ENCODE results near the gene NDUFV1. TPM values are rescaled to one million over a fixed set of nuclear protein-coding genes. Genes with fewer than 3 reads are reported as not detected.
"Not testable (repeated sequence)": the region's sequence is repeated elsewhere in the genome, so short reads cannot be mapped to it uniquely, and the experiment has no call there.

NDUFV1 gene
- total RNA-seq (100 to 1,000 TPM; 144 to 219 TPM), polyA plus RNA-seq (ENCODE audit: insufficient read length in 2 of 2) (100 to 1,000 TPM; 243 to 292 TPM)
- long read RNA-seq, donor 1, transcript NDUFV1-201 (10 exons, 1,596 nt), result major isoform, 67 of 207 reads
- long read RNA-seq, donor 1, transcript NDUFV1-228 (2 exons, 573 nt), result minor isoform, 8 of 207 reads
- long read RNA-seq, donor 1, partial matches to known transcripts, result 119 of 207 reads
- long read RNA-seq, donor 1, other reads (novel, unspliced or antisense), result 7 of 207 reads
- long read RNA-seq, donor 2, transcript NDUFV1-201 (10 exons, 1,596 nt), result major isoform, 16 of 42 reads
- long read RNA-seq, donor 2, transcript NDUFV1-228 (2 exons, 573 nt), result minor isoform, 5 of 42 reads
- long read RNA-seq, donor 2, partial matches to known transcripts, result 20 of 42 reads
- long read RNA-seq, donor 2, other reads (novel, unspliced or antisense), result 0 of 42 reads
- long read RNA-seq, donor 3, transcript NDUFV1-201 (10 exons, 1,596 nt), result major isoform, 27 of 70 reads
- long read RNA-seq, donor 3, transcript NDUFV1-228 (2 exons, 573 nt), result minor isoform, 8 of 70 reads
- long read RNA-seq, donor 3, partial matches to known transcripts, result 30 of 70 reads
- long read RNA-seq, donor 3, other reads (novel, unspliced or antisense), result 0 of 70 reads
- long read RNA-seq, donor 4, transcript NDUFV1-220 (3 exons, 736 nt), result minor isoform, 5 of 146 reads
- long read RNA-seq, donor 4, transcript NDUFV1-228 (2 exons, 573 nt), result minor isoform, 7 of 146 reads
- long read RNA-seq, donor 4, transcript NDUFV1-201 (10 exons, 1,596 nt), result major isoform, 29 of 146 reads
- long read RNA-seq, donor 4, partial matches to known transcripts, result 90 of 146 reads
- long read RNA-seq, donor 4, other reads (novel, unspliced or antisense), result 9 of 146 reads

DNA sequence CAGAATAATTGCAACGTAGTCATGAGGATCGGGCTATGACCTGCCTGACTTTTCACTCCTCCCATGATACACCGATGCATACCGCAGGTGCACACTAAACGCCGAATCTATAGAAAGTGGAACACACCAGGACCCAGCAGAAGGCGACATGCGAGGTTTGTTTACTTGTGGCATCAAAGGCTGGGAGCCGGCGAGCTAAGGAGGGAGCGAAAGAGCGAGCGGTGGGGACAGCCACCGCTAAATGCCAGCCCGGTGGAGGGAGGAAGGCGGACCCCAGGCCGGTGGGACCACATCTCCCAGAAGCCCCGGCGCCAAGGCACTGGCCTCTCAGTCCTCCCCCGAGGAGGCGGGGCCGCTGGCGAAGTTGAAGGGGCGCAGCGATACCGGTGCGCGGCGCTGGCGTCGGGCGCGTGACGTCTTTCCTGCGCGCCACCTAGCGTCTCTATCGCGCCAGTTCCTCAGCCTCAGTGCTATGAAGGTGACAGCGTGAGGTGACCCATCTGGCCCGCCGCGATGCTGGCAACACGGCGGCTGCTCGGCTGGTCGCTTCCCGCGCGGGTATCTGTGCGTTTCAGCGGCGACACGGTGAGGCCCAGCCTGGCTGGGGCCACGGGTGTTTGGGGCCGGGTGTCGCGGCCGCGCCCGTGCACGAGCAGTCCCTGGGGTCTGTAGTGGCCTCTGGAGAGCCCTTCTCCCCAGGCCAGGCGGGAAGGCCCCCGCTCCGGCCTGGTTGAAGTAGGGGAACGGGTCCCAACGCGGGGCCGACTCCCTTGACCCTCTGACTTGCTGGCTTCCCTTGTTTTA lies at the start of gene NDUFV1:
NDUFV1 (plus strand) TSS at position 445 of the 804 bp plus-strand sequence; CDS start at position 514, 69 bp downstream.
- peak within 1 kb of the TSS; percentile 87 for H3K4me3 ChIP-seq (ENCODE audit: low read depth, low read length)
- H3K4me1 ChIP-seq (ENCODE audit: control insufficient read depth, insufficient read depth, low read length), result peaks cover 32% of the 10 kb centered on the region
- no peaks in the 10 kb centered on the region for H3K27me3 ChIP-seq (ENCODE audit: control insufficient read depth, insufficient read depth, low read length)
- under 1% methylated on average over 69 of the region's 69 CpGs for WGBS (ENCODE audit: insufficient coverage)
- no peaks in the 10 kb centered on the region for H3K9me3 ChIP-seq (ENCODE audit: control insufficient read depth, insufficient read depth, low read length)
- H3K27ac ChIP-seq (ENCODE audit: low read depth, low read length), result peak within 1 kb of the TSS; percentile 40
- DNase-seq (ENCODE audit: low read depth in 4 of 6, low spot score in 6 of 6), result peak; percentile 84 to 99 (median 94)
- H3K36me3 ChIP-seq (ENCODE audit: control insufficient read depth, insufficient read depth, low read length), result peaks cover 28% of the 10 kb centered on the region

DNA sequence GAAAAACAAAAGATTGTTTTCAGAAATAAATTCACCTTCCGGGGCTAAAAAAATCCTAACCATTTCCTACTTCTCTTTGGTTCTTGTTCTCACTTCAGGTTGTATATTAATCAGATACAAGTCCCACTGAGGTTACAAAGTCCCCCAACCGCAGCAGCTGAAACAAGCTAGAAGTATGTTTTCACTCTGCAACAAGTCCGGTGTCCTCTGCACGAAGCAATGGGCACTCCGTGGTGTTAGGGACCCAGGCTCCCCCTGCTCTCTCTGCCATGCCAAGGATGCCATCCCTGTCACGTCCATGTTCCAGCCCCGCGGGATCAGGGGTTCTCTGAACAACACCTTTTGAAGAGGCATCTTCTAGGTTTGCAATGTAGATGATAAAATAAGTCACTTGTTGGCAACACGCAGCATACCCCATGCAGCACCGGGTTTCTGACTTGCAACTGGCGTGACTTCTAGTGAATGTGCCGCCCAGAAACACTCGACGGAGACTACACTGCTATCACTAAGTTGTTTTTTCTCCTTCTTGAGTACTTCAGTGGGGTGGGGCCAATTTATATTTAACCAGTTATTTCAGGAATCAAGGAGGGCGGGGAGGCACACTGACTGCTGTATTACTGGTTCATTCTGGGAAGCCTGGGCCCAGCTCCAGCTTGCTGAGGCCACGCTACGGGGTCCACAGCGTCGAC lies 48.5 kb upstream of the NDUFV1 start:
- Histone ChIP-seq H3K27me3 (ENCODE audit: control insufficient read depth, insufficient read depth, low read length) (no peaks in the 10 kb centered on the region), H3K27ac (ENCODE audit: low read depth, low read length) (no peak overlapping the region), H3K9me3 (ENCODE audit: control insufficient read depth, insufficient read depth, low read length) (no peaks in the 10 kb centered on the region), H3K36me3 (ENCODE audit: control insufficient read depth, insufficient read depth, low read length) (no peaks in the 10 kb centered on the region), H3K4me3 (ENCODE audit: low read depth, low read length) (no peak overlapping the region), H3K4me1 (ENCODE audit: control insufficient read depth, insufficient read depth, low read length) (no peaks in the 10 kb centered on the region)
- WGBS (ENCODE audit: insufficient coverage), result 87% methylated on average over 16 of the region's 19 CpGs
- no peak for DNase-seq (ENCODE audit: low read depth in 4 of 6, low spot score in 6 of 6)

DNA sequence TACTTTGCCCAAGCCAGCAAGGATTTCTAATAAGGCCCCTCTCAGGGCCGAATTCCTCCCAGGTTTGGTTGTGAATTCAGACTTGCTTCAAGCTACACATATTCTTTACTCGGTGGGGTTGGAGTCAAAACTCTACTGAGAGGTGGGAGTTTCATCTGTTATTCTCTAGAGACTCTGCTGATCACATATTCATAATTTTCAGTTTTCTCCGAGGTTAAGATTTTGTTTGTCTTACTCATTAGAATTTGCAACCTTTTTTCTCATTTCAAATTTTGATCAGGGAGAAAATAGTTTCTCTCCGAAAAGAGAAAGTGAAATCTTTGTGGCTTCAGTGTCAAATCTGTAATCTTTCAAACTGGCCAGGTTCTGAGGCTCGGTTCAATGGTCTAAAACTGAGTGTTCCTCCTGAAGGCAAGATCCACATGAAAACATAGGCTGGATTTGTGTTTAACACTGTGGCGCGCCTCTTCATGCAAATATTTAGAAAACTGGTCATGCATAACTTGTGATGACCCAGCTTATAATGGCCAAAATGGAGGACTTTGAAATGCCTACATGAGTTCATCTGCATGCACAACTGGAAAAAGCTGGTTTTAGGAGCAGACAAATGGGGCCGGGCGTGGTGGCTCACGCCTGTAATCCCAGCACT lies 44.6 kb upstream of the NDUFV1 start:
- no peak overlapping the region for H3K4me3 ChIP-seq (ENCODE audit: low read depth, low read length)
- 80% methylated on average over 7 of the region's 10 CpGs for WGBS (ENCODE audit: insufficient coverage)
- no peak for DNase-seq (ENCODE audit: low read depth in 4 of 6, low spot score in 6 of 6)
- no peaks in the 10 kb centered on the region for H3K36me3 ChIP-seq (ENCODE audit: control insufficient read depth, insufficient read depth, low read length)
- H3K27me3 ChIP-seq (ENCODE audit: control insufficient read depth, insufficient read depth, low read length), result no peaks in the 10 kb centered on the region
- H3K4me1 ChIP-seq (ENCODE audit: control insufficient read depth, insufficient read depth, low read length), result no peaks in the 10 kb centered on the region
- H3K9me3 ChIP-seq (ENCODE audit: control insufficient read depth, insufficient read depth, low read length), result no peaks in the 10 kb centered on the region
- H3K27ac ChIP-seq (ENCODE audit: low read depth, low read length), result no peak overlapping the region

GRCh38 chr11:67562963-67563704 lies 43.6 kb upstream of the NDUFV1 start:
- 67% methylated on average over 3 of the region's 10 CpGs for WGBS (ENCODE audit: insufficient coverage)
- Histone ChIP-seq H3K27ac (ENCODE audit: low read depth, low read length) (no peak overlapping the region), H3K36me3 (ENCODE audit: control insufficient read depth, insufficient read depth, low read length) (no peaks in the 10 kb centered on the region), H3K9me3 (ENCODE audit: control insufficient read depth, insufficient read depth, low read length) (no peaks in the 10 kb centered on the region), H3K4me1 (ENCODE audit: control insufficient read depth, insufficient read depth, low read length) (no peaks in the 10 kb centered on the region), H3K4me3 (ENCODE audit: low read depth, low read length) (no peak overlapping the region), H3K27me3 (ENCODE audit: control insufficient read depth, insufficient read depth, low read length) (no peaks in the 10 kb centered on the region)
- DNase-seq (ENCODE audit: low read depth in 4 of 6, low spot score in 6 of 6), result no peak

DNA sequence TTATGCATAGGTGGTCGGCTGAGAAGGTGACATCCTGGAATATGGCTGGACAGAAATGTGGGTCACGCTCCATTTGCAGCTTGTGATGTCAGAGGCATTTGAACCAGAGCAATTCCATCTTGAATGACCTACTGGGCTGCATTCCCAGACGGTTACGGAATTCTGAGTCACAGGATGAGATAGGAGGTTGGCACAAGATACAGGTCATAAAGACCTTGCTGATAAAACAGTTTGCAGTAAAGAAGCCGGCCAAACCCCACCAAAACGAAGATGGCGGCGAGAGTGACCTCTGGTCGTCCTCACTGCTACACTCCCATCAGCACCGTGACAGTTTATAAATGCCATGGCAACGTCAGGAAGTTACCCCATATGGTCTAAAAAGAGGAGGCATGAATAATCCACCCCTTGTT lies 43.0 kb upstream of the NDUFV1 start:
- H3K27me3 ChIP-seq (ENCODE audit: control insufficient read depth, insufficient read depth, low read length); H3K36me3 ChIP-seq (ENCODE audit: control insufficient read depth, insufficient read depth, low read length); H3K9me3 ChIP-seq (ENCODE audit: control insufficient read depth, insufficient read depth, low read length); H3K4me3 ChIP-seq (ENCODE audit: low read depth, low read length); H3K27ac ChIP-seq (ENCODE audit: low read depth, low read length); H3K4me1 ChIP-seq (ENCODE audit: control insufficient read depth, insufficient read depth, low read length): not testable (repeated sequence)
- peak in 1 of 6 donors; percentile 30 for DNase-seq (ENCODE audit: low read depth in 4 of 6, low spot score in 6 of 6)
- 66% methylated on average over 4 of the region's 11 CpGs for WGBS (ENCODE audit: insufficient coverage)

DNA sequence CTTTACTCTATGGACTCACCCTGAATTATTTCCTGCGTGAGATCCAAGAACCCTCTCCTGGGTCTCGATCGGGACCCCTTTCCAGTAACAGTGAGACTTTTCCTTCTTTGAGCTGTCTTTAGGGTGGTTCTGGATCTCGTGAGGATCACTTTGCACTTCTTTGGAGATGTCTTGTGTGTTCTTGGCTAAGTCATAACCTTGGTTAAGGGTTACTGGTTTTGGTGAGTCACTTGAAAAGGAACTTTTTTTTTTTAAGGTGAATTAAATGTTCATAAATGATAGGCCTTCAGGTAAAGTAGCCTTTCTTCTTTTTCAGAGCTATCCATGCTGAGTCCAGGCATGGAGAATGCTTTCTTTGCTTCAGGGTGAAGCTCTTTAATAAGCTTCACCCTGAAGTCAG lies 42.5 kb upstream of the NDUFV1 start:
- no peak for DNase-seq (ENCODE audit: low read depth in 4 of 6, low spot score in 6 of 6)
- H3K4me3 ChIP-seq (ENCODE audit: low read depth, low read length), result no peak overlapping the region
- no peaks in the 10 kb centered on the region for H3K27me3 ChIP-seq (ENCODE audit: control insufficient read depth, insufficient read depth, low read length)
- WGBS (ENCODE audit: insufficient coverage), result 100% methylated on average over 3 of the region's 4 CpGs
- H3K4me1 ChIP-seq (ENCODE audit: control insufficient read depth, insufficient read depth, low read length), result no peaks in the 10 kb centered on the region
- H3K9me3 ChIP-seq (ENCODE audit: control insufficient read depth, insufficient read depth, low read length), result no peaks in the 10 kb centered on the region
- H3K36me3 ChIP-seq (ENCODE audit: control insufficient read depth, insufficient read depth, low read length), result no peaks in the 10 kb centered on the region
- H3K27ac ChIP-seq (ENCODE audit: low read depth, low read length), result no peak overlapping the region

DNA sequence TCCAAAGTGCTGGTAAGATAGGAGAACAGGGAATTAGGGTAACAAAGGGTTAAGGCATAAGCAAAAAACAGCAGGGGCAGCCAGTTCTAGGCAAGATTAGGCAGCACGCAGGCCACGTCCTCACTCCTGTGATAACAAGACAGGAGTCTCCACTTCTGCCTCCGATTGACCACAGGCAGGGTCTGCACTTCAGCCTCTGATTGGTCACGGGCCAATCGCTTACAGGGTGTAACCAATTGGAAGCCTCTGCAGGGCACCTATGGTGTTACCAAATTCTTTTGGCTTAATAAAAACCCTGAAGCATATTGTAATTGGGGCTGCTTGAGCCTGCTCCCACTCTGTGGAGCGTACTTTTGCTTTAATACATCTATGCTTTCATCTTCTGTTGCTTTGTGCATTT lies 35.3 kb upstream of the NDUFV1 start:
- whole genome bisulfite sequencing (ENCODE audit: insufficient coverage), result 46% methylated on average over 6 of the region's 6 CpGs
- H3K36me3 ChIP-seq (ENCODE audit: control insufficient read depth, insufficient read depth, low read length), result no peaks in the 10 kb centered on the region
- H3K4me1 ChIP-seq (ENCODE audit: control insufficient read depth, insufficient read depth, low read length), result no peaks in the 10 kb centered on the region
- no peaks in the 10 kb centered on the region for H3K27me3 ChIP-seq (ENCODE audit: control insufficient read depth, insufficient read depth, low read length)
- no peaks in the 10 kb centered on the region for H3K9me3 ChIP-seq (ENCODE audit: control insufficient read depth, insufficient read depth, low read length)
- DNase-seq (ENCODE audit: low read depth in 4 of 6, low spot score in 6 of 6), result no peak
- H3K4me3 ChIP-seq (ENCODE audit: low read depth, low read length), result no peak overlapping the region
- H3K27ac ChIP-seq (ENCODE audit: low read depth, low read length), result no peak overlapping the region

DNA sequence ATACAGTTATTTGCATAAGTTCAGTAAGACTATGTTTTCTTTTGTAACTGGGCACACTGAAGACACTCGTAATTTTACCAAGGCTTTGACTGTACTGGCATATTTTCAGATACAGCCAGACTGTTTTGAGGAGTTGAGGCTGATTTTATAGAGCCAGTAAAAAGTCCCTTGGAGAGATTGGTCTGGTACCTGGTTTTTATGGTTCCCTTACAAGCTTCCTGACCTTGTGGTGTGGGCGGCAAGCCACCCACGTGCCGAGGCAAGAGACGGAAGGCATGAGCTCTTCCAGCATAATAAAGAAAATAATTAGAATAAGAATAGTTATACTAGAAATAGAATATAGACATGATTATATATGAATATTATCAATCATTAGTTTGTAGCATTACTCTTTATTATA lies 34.4 kb upstream of the NDUFV1 start:
- no peak for DNase-seq (ENCODE audit: low read depth in 4 of 6, low spot score in 6 of 6)
- Histone ChIP-seq H3K27ac (ENCODE audit: low read depth, low read length) (no peak overlapping the region), H3K27me3 (ENCODE audit: control insufficient read depth, insufficient read depth, low read length) (no peaks in the 10 kb centered on the region), H3K36me3 (ENCODE audit: control insufficient read depth, insufficient read depth, low read length) (no peaks in the 10 kb centered on the region), H3K4me3 (ENCODE audit: low read depth, low read length) (no peak overlapping the region), H3K4me1 (ENCODE audit: control insufficient read depth, insufficient read depth, low read length) (no peaks in the 10 kb centered on the region), H3K9me3 (ENCODE audit: control insufficient read depth, insufficient read depth, low read length) (no peaks in the 10 kb centered on the region)
- WGBS (ENCODE audit: insufficient coverage), result 100% methylated on average over 1 of the region's 5 CpGs
